ENCODE data around the gene CAPN14.

The CAPN14 gene

GRCh38 chr2:31199206-31199605, 18.1 kb downstream of the CAPN14 start:
- TF ChIP-seq, protein P1, sequence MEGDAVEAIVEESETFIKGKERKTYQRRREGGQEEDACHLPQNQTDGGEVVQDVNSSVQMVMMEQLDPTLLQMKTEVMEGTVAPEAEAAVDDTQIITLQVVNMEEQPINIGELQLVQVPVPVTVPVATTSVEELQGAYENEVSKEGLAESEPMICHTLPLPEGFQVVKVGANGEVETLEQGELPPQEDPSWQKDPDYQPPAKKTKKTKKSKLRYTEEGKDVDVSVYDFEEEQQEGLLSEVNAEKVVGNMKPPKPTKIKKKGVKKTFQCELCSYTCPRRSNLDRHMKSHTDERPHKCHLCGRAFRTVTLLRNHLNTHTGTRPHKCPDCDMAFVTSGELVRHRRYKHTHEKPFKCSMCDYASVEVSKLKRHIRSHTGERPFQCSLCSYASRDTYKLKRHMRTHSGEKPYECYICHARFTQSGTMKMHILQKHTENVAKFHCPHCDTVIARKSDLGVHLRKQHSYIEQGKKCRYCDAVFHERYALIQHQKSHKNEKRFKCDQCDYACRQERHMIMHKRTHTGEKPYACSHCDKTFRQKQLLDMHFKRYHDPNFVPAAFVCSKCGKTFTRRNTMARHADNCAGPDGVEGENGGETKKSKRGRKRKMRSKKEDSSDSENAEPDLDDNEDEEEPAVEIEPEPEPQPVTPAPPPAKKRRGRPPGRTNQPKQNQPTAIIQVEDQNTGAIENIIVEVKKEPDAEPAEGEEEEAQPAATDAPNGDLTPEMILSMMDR (IDR thresholded peaks at IDR 0.05) = no peak
- no peaks in the 10 kb centered on the region for H3K36me3 ChIP-seq
- no peaks in the 10 kb centered on the region for H3K4me1 ChIP-seq (ENCODE audit: control insufficient read depth in 1 of 2, insufficient read depth in 1 of 2, low read depth in 1 of 2, low read length in 1 of 2)
- H3K9me3 ChIP-seq = no peaks in the 10 kb centered on the region
- H3K4me3 ChIP-seq (ENCODE audit: low read depth in 1 of 2, low read length in 1 of 2) = no peak overlapping the region
- no peak overlapping the region for H3K27ac ChIP-seq
- H3K27me3 ChIP-seq = no peaks in the 10 kb centered on the region

GRCh38 chr2:31197669-31198068, 19.6 kb downstream of the CAPN14 start:
- Histone ChIP-seq H3K4me1 (ENCODE audit: control insufficient read depth in 1 of 2, insufficient read depth in 1 of 2, low read depth in 1 of 2, low read length in 1 of 2) (no peaks in the 10 kb centered on the region), H3K9me3 (no peaks in the 10 kb centered on the region), H3K36me3 (no peaks in the 10 kb centered on the region), H3K4me3 (ENCODE audit: low read depth in 1 of 2, low read length in 1 of 2) (no peak overlapping the region), H3K27ac (no peak overlapping the region), H3K27me3 (no peaks in the 10 kb centered on the region)
- TF ChIP-seq, protein P1 (IDR thresholded peaks at IDR 0.05) = no peak

GRCh38 chr2:31197166-31197565, 20.1 kb downstream of the CAPN14 start:
- Histone ChIP-seq H3K36me3 (no peaks in the 10 kb centered on the region), H3K27me3 (no peaks in the 10 kb centered on the region), H3K4me1 (ENCODE audit: control insufficient read depth in 1 of 2, insufficient read depth in 1 of 2, low read depth in 1 of 2, low read length in 1 of 2) (no peaks in the 10 kb centered on the region), H3K4me3 (ENCODE audit: low read depth in 1 of 2, low read length in 1 of 2) (no peak overlapping the region), H3K27ac (no peak overlapping the region), H3K9me3 (no peaks in the 10 kb centered on the region)
- TF ChIP-seq, protein P1 (IDR thresholded peaks at IDR 0.05) = no peak

DNA sequence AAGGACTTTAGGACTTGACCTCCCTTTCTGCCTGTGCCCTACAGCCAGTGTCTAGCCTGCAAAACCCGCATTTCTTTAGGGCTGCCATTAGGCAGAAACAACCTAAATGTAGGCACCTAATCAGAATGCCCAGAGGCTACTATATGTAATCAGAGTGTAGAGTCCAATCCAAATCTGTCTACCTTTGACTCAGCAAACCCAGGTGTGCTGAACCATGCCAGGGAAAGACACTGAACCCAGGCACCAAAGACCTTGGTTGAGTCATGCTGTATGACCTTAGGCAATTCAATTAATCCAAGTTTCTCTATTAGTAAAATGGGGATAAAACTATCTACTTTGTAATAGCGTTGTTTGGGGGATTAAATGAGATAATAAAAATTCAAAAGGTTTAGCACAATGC, 20.7 kb downstream of the CAPN14 start:
- Histone ChIP-seq H3K27ac (no peak overlapping the region), H3K27me3 (no peaks in the 10 kb centered on the region), H3K36me3 (no peaks in the 10 kb centered on the region), H3K4me1 (ENCODE audit: control insufficient read depth in 1 of 2, insufficient read depth in 1 of 2, low read depth in 1 of 2, low read length in 1 of 2) (no peaks in the 10 kb centered on the region), H3K4me3 (ENCODE audit: low read depth in 1 of 2, low read length in 1 of 2) (no peak overlapping the region), H3K9me3 (no peaks in the 10 kb centered on the region)
- TF ChIP-seq, protein P1 (IDR thresholded peaks at IDR 0.05) = no peak

- no peak overlapping the region for H3K27ac ChIP-seq
- no peak overlapping the region for H3K4me3 ChIP-seq (ENCODE audit: low read depth in 1 of 2, low read length in 1 of 2)
- TF ChIP-seq, protein P1 (IDR thresholded peaks at IDR 0.05) = no peak
- H3K27me3 ChIP-seq = no peaks in the 10 kb centered on the region
- H3K4me1 ChIP-seq (ENCODE audit: control insufficient read depth in 1 of 2, insufficient read depth in 1 of 2, low read depth in 1 of 2, low read length in 1 of 2) = no peaks in the 10 kb centered on the region
- H3K9me3 ChIP-seq = no peaks in the 10 kb centered on the region
- H3K36me3 ChIP-seq = no peaks in the 10 kb centered on the region
Observed at GRCh38 chr2:31193806-31194205, 23.5 kb downstream of the CAPN14 start.

- no peaks in the 10 kb centered on the region for H3K36me3 ChIP-seq
- H3K4me1 ChIP-seq (ENCODE audit: control insufficient read depth in 1 of 2, insufficient read depth in 1 of 2, low read depth in 1 of 2, low read length in 1 of 2) = no peaks in the 10 kb centered on the region
- no peaks in the 10 kb centered on the region for H3K9me3 ChIP-seq
- no peak overlapping the region for H3K27ac ChIP-seq
- TF ChIP-seq, protein P1 (IDR thresholded peaks at IDR 0.05) = no peak
- no peaks in the 10 kb centered on the region for H3K27me3 ChIP-seq
- H3K4me3 ChIP-seq (ENCODE audit: low read depth in 1 of 2, low read length in 1 of 2) = no peak overlapping the region
Observed at GRCh38 chr2:31192851-31193392, 24.4 kb downstream of the CAPN14 start.
